Fibroblast of skin of left quadriceps (primary cell): ENCODE measurements around the gene TRMT112.

Experiments
- DNase-seq, 2 experiments: peaks; one replicate each; pipeline ENCODE4 v3.0.0-alpha.2; 2013; ENCODE audit warnings: low read depth in 2 of 2

Gene TRMT112

DNA sequence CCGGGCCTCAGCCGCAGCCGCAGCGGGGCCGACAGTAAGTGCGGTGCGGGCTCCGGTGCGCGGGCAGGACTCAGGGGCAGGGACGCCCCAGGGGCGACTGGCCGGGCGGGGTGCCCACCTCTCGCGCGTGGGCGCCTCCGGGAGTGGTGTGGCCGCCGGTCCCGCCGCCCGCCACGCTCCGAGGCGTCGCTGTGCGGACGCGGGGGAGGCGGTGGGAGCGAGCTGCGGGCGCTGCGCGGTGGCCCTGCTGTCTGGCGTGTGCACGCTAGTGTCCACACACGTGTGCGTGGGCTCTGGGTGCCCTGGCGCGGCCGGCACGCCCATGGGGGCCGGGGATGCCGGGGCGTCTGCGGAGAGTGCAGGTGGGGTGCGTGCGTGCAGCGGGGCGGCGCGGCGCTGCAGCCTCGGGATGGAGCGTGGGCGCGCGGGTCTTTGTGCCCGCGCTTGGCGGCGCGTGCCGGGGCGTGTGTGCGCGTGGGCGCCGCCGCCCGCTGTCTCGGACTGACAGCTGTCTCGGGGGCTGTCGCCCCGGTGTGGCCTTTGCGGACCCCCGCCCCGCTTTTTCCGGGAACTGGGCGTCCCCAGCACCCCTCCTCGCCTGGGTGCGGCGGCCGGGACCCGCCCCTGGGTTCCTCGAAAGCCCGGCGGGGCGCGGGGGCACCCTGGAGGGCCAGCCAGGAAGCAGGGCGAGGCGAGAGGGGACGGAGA lies 25.5 kb downstream of the TRMT112 start:
- DNase-seq, result no peak

DNA sequence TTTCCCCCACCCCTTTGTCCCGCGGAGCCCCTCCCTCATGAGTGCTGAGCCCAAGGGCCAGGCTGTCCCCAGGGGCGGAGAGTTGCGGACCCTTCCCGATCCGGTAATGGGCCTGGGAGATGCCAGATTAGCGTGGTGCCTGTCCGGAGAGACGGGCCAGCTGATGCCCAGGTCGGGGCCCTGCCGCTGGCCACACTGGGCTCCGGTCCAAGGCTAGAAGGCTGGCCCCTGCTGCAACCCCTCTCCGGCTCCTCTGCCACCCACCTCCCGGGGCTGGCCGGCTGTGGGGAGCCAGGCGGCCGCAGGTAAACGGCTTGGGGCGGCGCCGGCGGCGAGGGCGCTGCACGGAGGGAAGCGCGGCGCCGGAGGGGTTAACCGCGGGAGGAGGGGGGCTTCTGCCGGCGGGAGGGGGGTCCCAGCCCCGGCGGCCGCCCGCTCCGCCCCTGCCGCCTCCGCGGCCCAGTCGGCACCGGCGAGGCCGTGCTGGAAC lies 26.1 kb downstream of the TRMT112 start, which contains the start of gene KCNK4:
Gene KCNK4, plus strand, starts transcription at position 41 of the 490 bp plus-strand sequence. CDS start 1,717 bp downstream, outside the sequence.
- no peak for DNase-seq

GRCh38 chr11:64290352-64291261 lies 26.8 kb downstream of the TRMT112 start:
- DNase-seq, result no peak

- no peak for DNase-seq
Observed at GRCh38 chr11:64289002-64289564, 28.3 kb downstream of the TRMT112 start.

DNA sequence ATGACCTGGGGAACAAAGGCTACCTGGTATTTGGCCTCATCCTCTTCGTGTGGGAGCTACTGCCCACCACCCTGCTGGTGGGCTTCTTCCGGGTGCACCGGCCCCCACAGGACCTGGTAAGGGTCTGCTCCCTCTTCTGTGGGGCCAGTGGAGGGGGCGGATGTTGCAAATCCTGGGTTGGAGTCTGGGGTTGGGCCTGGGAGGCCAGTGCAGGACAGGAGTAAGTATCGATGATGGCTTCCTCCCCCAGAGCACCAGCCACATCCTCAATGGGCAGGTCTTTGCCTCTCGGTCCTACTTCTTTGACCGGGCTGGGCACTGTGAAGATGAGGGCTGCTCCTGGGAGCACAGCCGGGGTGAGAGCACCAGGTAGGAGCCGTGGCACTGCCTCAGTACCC lies 29.0 kb downstream of the TRMT112 start:
- no peak for DNase-seq

DNA sequence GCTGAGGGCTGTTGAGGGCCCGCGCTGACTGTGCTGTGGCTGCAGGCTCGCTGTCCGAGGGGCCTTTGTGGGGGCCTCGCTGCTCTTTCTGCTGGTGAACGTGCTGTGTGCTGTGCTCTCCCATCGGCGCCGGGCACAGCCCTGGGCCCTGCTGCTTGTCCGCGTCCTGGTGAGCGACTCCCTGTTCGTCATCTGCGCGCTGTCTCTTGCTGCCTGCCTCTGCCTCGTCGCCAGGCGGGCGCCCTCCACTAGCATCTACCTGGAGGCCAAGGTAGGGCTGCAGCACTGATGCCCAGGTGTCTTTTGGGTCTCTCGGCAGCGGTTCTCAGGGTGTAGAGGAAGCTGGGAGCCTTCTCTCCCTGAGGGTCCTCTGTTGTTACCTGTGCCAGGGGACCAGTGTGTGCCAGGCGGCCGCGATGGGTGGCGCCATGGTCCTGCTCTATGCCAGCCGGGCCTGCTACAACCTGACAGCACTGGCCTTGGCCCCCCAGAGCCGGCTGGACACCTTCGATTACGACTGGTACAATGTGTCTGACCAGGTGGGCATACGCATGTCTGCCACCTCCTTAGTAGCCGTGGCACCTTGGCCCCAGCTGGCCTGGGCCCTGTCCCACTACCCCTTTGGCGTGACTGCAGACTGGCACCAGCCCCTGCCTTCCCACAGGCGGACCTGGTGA lies 29.5 kb downstream of the TRMT112 start:
- no peak for DNase-seq

- no peak for DNase-seq
Observed at GRCh38 chr11:64286801-64287159, 30.6 kb downstream of the TRMT112 start.

- DNase-seq, result no peak
Observed at GRCh38 chr11:64285885-64286800, 31.2 kb downstream of the TRMT112 start.

DNA sequence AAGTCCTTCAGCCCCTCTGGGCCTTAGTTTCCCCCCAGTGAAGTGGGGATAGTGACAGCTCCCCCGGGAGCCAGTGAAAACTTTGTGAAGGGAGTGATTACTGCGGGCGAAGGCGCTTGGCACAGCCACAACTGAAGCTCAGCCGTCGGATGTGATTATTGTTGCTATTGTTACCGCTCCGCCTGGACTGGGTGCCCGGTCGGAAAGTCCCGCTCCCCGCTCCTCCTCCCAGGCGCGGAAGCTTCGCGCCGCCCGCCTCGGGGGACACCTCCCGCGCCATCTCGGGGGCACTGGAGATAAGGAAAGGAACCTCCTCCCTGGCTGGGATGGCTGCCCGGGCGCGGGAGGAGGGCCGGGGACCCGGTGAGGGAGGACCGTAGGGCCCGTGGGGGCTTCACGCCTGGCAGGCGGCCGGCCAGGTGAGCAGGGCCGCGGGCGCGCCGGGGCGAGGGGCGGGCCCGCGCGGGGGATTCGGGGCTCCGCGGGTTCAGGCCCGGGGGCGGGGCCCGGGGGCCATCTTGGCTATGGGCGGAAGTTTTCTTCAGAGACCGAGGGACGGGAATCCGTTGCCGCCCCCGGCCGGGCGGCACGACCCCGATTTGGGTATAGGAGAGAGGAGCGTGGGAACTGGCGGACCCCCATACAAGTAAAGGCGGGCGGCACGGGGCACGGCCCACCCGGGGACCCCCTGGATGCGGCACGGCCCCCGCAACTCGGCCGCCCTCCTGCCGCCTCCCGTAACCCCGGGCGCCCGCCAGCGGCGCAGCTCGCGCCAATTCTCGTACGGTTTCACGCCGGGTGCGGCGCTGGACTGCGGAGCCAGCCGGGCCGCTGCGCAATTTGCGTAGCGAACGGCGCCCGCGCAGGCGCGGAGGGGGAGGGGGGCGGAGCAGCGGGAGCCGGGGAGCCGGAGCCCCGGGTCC lies 32.1 kb downstream of the TRMT112 start, which contains the start of gene GPR137:
Gene GPR137, plus strand, starts transcription at position 887 of the 923 bp plus-strand sequence. CDS start 677 bp downstream, outside the sequence.
- DNase-seq, result peak; percentile 41 to 47

GRCh38 chr11:64284048-64284961 lies 33.1 kb downstream of the TRMT112 start, which contains the start of gene BAD:
BAD (minus strand) TSS chr11:64284665; CDS start chr11:64284368, 297 bp downstream.
- peak; percentile 75 to 78 for DNase-seq

DNA sequence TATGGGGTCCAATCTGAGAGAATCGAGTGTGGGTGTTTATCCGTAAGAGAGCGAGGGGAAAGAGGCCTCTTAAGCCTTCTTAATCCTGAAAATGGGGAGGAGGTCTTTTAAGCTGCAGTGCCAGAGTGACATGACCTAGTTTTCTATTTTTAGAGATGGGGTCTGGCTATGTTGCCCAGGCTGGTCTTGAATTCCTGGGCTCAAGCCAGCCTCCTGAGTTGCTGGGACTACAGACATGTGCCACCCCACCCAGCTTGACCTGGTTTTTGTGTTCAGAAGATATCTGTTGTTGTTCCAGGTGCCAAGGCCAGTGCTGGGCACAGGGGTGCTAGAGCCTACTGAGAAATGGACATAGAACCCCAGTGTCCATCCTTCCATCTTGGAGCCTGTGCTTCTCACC lies 34.3 kb downstream of the TRMT112 start:
- DNase-seq, result no peak

GRCh38 chr11:64281957-64282770 lies 35.2 kb downstream of the TRMT112 start:
- DNase-seq, result no peak

- DNase-seq, result no peak
Observed at GRCh38 chr11:64278576-64279190, 38.7 kb downstream of the TRMT112 start.

GRCh38 chr11:64276653-64277431 lies 40.5 kb downstream of the TRMT112 start:
- no peak for DNase-seq

GRCh38 chr11:64275841-64276240 lies 41.5 kb downstream of the TRMT112 start:
- DNase-seq, result no peak
